ENCODE measurements around the gene DUS2.

The DUS2 gene

GRCh38 chr16:68128577-68129305, 105.7 kb downstream of the DUS2 start:
- no peak for DNase-seq (ENCODE audit: low spot score)
